Spinal cord (tissue), 10 donors: ENCODE measurements around the gene UHRF1. TPM values are rescaled to one million over a fixed set of nuclear protein-coding genes. Genes with fewer than 3 reads are reported as not detected.
"Not testable (repeated sequence)": the region's sequence is repeated elsewhere in the genome, so short reads cannot be mapped to it uniquely, and the experiment has no call there.

ENCODE experiments used
- DNase-seq, 6 donors: peaks; one replicate each; pipeline versions ENCODE4 v3.0.0 to v3.0.0-alpha.2; 2013 to 2015; ENCODE audit warnings: low spot score in 6 of 6, low read depth in 4 of 6
- H3K27ac ChIP-seq: one replicate; pipeline ENCODE4 v1.5.1; 2013; ENCODE audit warnings: low read depth, low read length, control low read depth
- H3K27me3 ChIP-seq: one replicate; pipeline ENCODE4 v1.6.1; 2013; ENCODE audit warnings: low read length; ENCODE audit not compliant: control insufficient read depth, insufficient read depth
- H3K36me3 ChIP-seq: one replicate; pipeline ENCODE4 v1.6.1; 2013; ENCODE audit warnings: low read length; ENCODE audit not compliant: control insufficient read depth, insufficient read depth
- H3K4me1 ChIP-seq: one replicate; pipeline ENCODE4 v1.6.1; 2013; ENCODE audit warnings: low read length; ENCODE audit not compliant: control insufficient read depth, insufficient read depth
- H3K4me3 ChIP-seq: one replicate; pipeline ENCODE4 v1.5.1; 2013; ENCODE audit warnings: low read depth, low read length, control low read depth
- H3K9me3 ChIP-seq: one replicate; pipeline ENCODE4 v1.6.1; 2013; ENCODE audit warnings: low read length; ENCODE audit not compliant: control insufficient read depth, insufficient read depth
- WGBS: methylation state at CpG from one replicate; pipeline ENCODE4 v1.1.5; 2013; ENCODE audit warnings: missing lambda C conversion rate; ENCODE audit not compliant: insufficient coverage; 5-methylcytosine and 5-hydroxymethylcytosine counted together
- polyA plus RNA-seq, 2 donors: library from polyadenylated mRNA; unstranded; fragments of 120-200 nt; gene quantifications; one replicate each; pipeline ENCODE4 v1.2.1, GENCODE V29; 2013; ENCODE audit not compliant: insufficient read length in 2 of 2
- total RNA-seq, 2 donors: library from RNA; depleted of rRNA in 1 of 2; stranded (reverse); fragments of 120-200 nt in 1 of 2; fragments of >200 nt in 1 of 2; gene quantifications; one replicate each; pipeline versions ENCODE4 v1.2.3 to v1.2.4, GENCODE V29; 2013 to 2014
- donor health status: healthy.

Gene UHRF1
- total and polyA plus RNA-seq, 4 donors = 10.5 to 16.8 (median 12.5) TPM

DNA sequence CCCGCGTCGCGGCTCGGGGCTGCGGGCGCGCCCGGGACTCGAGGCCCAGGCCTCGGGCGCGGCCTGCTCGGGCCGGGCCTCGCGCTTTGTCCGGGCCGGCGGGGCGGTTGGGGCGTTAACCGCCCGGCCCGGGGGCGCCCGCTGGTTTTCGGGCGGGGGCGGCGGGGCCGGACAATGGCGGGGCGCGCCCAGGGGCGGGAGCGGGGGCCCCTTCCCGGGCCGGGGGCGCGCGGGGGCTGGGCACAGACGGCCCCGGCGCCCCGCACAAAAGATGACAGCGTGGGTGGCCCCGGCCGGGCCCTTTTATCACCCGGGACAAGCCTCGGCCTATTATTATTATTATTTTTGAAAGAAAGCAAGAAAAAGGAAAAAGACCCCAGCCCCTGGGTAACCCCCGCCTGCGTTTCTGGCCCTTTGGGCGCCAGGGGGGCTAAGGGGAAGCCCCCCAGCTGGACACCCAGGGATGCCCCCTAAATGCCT, 60.0 kb downstream of the UHRF1 start:
- Histone ChIP-seq H3K36me3 (peaks cover 9% of the 10 kb centered on the region), H3K4me1 (peaks cover 42% of the 10 kb centered on the region), H3K9me3 (no peaks in the 10 kb centered on the region), H3K27me3 (no peaks in the 10 kb centered on the region), H3K4me3 (peak overlapping the region; percentile 51), H3K27ac (no peak overlapping the region)
- DNase-seq = no peak
- WGBS = 0% methylated on average over 49 of the region's 54 CpGs

DNA sequence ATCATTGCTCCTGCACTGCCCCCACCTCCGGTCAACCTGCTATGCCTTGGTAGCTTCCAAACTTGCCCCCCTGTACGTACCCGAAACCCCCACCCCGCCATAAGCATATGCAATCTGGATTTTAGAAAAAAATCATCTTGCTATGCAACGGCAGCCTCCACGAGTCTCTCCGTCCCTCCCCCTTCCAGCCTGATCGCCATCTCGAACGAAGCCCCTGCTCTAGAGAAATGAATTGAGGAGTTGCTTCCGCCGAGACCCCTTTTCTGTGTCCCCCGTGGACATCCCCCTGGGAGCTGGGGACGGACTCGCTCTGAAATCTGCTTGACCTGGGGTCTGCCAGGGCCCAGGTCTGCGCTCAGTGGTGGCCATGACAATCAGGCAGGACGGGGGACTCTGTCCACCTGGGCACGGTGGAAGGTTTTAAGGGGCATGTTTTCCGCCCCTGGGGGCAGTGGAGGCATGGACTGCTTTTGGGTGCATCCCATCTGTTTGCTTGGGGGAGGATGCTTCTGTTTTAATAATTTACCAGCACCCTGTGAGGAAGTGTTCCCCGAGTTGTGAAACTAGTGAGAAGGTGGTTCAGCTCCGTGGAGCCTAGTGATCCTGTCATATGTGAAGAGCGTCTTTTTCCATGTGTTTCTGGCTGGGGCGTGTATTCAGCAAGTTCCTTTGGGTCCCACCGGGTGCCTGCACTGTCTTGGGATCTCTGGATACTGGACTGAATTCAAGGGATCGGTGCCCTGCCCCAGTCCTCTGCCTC, 60.7 kb downstream of the UHRF1 start:
- WGBS = under 1% methylated on average over 21 of the region's 25 CpGs
- H3K27ac ChIP-seq = no peak overlapping the region

DNA sequence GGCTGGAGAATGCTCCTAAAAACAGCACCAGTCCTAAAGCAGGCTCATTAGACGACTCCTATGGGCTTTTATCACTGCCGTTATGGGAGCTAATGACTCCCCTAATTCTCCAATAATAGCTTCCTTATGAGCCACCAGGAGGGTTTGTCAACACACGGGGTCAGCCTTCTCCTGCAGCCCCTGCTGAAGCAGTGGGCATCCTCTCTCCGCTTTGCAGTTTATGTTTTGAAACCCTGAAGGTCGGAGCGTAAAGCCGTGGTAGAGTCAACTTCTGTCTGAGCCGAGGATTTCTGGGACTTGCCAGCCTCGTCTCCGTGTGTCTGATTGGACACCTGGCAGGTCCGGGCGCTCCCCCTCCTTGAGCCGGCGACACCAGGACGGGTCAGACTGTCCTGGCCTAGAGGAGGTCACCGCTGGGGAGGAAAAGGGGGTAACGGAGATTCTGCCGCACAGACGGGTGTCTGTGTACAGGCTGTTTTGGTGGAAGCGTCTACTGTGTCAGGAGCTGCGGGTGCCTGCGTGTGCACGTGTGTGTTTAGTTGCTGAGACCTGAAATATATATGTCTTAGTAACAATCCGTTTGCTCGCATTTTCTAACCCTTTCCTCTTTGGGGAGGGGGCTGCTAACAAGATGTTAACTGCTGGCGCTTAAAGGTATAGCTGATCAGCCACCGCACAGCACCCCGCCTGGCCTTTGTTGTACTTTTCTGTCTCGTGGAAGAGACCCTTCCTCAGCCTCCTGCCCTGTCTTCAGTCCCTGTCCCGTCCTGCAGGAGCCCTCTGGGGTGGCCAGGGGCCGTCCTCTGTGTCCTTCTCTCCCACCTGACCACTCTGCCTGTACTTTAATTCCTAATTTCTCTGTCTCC, 61.5 kb downstream of the UHRF1 start:
- H3K4me1 ChIP-seq = peaks cover 52% of the 10 kb centered on the region
- no peak overlapping the region for H3K27ac ChIP-seq
- WGBS = 7% methylated on average over 26 of the region's 31 CpGs
- peaks cover 11% of the 10 kb centered on the region for H3K36me3 ChIP-seq
- peak in 2 of 6 donors; percentile 39 to 75 for DNase-seq
- no peaks in the 10 kb centered on the region for H3K9me3 ChIP-seq
- no peaks in the 10 kb centered on the region for H3K27me3 ChIP-seq
- H3K4me3 ChIP-seq = peak overlapping the region; percentile 51

More for the DNA sequence above, 60.7 kb downstream of the UHRF1 start:
- Histone ChIP-seq H3K36me3 (peaks cover 11% of the 10 kb centered on the region), H3K4me1 (peaks cover 47% of the 10 kb centered on the region), H3K27me3 (no peaks in the 10 kb centered on the region), H3K4me3 (peak overlapping the region; percentile 51), H3K9me3 (no peaks in the 10 kb centered on the region)
- peak in 2 of 6 donors; percentile 36 to 45 for DNase-seq

DNA sequence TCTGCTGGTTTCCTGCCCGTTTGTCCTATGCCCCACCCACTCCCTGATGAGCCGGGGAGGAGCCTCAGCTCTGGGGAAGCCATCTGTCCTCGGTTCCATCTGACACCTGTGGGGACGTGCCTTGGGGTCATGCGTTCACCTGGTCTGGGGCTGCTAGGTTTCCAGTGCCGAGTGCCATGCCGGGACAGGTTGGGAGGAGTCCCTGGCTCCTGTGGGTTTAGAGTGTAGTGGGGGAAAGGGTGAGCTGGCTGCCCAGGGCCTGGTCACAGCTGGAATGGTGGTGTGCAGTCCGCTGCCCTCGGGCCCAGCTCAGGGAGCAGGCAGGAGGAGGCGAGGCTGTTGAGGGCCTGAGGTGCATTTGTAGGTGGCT, 62.1 kb downstream of the UHRF1 start:
- Histone ChIP-seq H3K36me3 (peaks cover 11% of the 10 kb centered on the region), H3K27ac (no peak overlapping the region), H3K4me1 (peaks cover 58% of the 10 kb centered on the region), H3K27me3 (no peaks in the 10 kb centered on the region), H3K4me3 (peak overlapping the region; percentile 51), H3K9me3 (no peaks in the 10 kb centered on the region)
- no peak for DNase-seq
- 30% methylated on average over 10 of the region's 10 CpGs for WGBS

DNA sequence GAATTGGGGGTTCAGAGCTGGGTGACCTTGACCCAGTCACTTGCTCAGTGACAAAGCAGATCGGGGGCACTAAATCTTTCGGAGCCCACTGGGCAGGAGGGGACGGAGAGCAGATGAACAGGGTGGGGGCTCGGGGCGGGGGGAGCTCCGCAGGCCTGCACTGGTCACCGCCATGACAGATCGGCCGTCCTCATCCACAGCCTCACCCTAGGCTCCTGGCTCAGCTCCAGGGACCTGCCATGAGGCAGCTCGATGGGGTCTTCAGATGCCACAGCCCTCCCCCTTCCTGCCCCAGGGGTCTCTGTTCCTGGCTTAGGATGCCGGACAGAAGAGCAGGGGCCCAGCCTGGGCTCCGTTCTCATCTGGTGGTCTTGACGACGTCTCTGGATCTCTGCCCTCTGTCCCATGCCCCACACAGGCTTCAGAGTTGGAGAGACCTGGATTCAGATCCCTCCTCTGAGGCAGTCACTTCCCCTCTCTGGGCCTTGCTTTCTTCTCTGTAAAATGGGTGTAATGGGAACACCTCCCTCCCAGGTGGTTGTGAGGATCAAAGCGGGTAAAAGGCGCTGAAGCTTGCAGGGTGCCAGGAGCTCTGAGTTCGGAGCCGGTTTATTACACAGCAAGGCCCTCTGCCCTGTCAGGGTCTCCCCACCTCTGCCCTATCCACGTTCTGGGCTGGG, 62.7 kb downstream of the UHRF1 start:
- no peaks in the 10 kb centered on the region for H3K27me3 ChIP-seq
- 52% methylated on average over 14 of the region's 19 CpGs for WGBS
- H3K4me3 ChIP-seq = no peak overlapping the region
- no peak overlapping the region for H3K27ac ChIP-seq
- peaks cover 64% of the 10 kb centered on the region for H3K4me1 ChIP-seq
- no peak for DNase-seq
- H3K36me3 ChIP-seq = peaks cover 11% of the 10 kb centered on the region
- H3K9me3 ChIP-seq = no peaks in the 10 kb centered on the region

DNA sequence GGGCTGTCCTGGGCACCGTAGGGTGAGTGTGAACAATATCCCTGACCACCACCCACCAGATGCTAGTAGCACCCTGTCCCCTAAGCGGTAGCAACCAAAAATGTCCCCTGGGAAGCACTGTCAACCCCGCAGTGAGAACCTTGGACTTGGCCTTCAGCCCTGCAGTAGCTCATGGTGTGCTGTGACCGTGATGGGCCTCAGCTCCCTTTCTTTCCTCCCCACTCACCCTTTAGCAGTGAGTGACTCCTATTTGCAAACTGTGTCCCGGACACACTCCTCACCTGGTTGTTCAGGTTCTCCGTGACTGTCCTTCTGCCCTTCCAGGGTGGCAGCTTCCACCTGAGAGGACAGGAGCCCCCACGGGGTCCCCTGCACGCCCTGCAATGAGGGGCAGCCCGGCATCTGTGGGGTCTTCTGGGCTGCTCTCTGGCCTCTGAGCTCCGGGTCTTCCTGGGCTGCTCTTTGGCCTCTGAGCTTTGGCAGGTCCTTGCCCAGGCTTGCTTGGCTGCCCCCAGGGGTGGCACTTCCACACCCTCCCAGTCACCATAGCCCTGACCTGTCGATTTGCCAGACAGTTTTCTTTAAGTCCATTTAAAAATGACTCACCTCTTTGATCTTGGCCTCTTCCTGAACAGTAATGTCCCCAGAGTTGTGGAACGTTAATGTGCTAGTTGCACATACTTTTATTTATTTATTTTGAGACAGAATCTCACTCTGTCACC, 63.4 kb downstream of the UHRF1 start:
- H3K9me3 ChIP-seq = no peaks in the 10 kb centered on the region
- H3K27me3 ChIP-seq = no peaks in the 10 kb centered on the region
- peaks cover 71% of the 10 kb centered on the region for H3K4me1 ChIP-seq
- 87% methylated on average over 8 of the region's 12 CpGs for WGBS
- peaks cover 18% of the 10 kb centered on the region for H3K36me3 ChIP-seq
- DNase-seq = no peak
- H3K4me3 ChIP-seq = no peak overlapping the region
- no peak overlapping the region for H3K27ac ChIP-seq

DNA sequence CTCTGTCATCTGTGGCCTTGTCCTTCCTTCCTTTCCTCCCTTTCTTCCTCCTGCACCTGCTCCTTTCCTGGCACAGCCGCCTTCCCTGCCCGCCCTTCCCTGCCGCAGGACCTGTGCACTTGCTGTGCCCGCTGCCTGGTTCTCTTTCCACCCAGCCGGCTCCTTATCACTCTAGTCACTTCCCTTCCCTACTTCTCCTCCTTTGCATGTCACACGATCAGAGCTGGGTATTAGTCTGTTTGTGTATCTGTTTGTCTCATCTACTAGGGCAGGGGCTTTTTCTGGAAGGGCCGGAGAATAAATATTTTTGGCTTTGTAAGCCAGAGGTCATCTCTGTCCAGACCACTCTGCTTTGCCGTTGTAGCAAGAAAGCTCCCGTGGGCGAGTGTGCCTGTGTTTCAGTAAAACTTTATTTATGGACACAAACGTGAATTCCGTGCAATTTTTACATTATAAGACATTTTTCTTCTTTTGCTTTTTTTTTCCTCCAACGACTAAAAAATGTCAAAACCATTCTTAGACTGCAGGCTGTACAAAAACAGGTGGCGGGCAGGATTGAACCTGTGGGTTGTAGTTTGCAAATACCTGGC, 65.7 kb downstream of the UHRF1 start:
- no peaks in the 10 kb centered on the region for H3K27me3 ChIP-seq
- H3K36me3 ChIP-seq = peaks cover 34% of the 10 kb centered on the region
- DNase-seq = no peak
- no peaks in the 10 kb centered on the region for H3K9me3 ChIP-seq
- H3K4me3 ChIP-seq = no peak overlapping the region
- peaks cover 76% of the 10 kb centered on the region for H3K4me1 ChIP-seq
- no peak overlapping the region for H3K27ac ChIP-seq
- 87% methylated on average over 9 of the region's 14 CpGs for WGBS

DNA sequence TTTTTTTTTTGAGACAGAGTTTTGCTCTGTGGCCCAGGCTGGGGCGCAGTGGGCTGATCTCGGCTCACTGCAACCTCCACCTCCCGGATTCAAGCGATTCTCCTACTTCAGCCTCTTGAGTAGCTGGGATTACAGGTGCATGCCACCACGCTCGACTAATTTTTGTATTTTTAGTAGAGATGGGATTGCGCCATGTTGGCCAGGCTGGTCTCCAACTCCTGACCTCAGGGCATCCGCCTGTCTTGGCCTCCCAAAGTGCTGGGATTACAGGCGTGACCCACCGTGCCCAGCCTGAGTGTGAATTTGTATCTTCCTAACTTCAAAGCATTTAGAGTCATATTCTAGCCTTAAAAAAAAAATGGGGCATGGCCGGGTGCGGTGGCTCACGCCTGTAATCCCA, 66.3 kb downstream of the UHRF1 start:
- 100% methylated on average over 2 of the region's 13 CpGs for WGBS
- H3K27ac ChIP-seq, H3K9me3 ChIP-seq, H3K27me3 ChIP-seq, H3K4me3 ChIP-seq, DNase-seq: not testable (repeated sequence)
- Histone ChIP-seq H3K4me1 (peaks cover 70% of the 10 kb centered on the region), H3K36me3 (peaks cover 36% of the 10 kb centered on the region)
